Measurements from ENCODE around the gene CLMN.

The CLMN gene

GRCh38 chr14:95318399-95319311 is 1.1 kb downstream of the CLMN start:
- DNase-seq, result no peak

GRCh38 chr14:95317817-95318343 is 1.8 kb downstream of the CLMN start:
- DNase-seq, result no peak

GRCh38 chr14:95316821-95317220 is 2.9 kb downstream of the CLMN start:
- no peak for DNase-seq

- no peak for DNase-seq
These were observed 4.1 kb downstream of the CLMN start for GRCh38 chr14:95315579-95315978.

- no peak for DNase-seq
These were observed 4.6 kb downstream of the CLMN start for GRCh38 chr14:95315156-95315555.

- DNase-seq, result no peak
These were observed 5.1 kb downstream of the CLMN start for GRCh38 chr14:95314609-95315008.

- no peak for DNase-seq
These were observed 6.0 kb downstream of the CLMN start for GRCh38 chr14:95313707-95314106.

GRCh38 chr14:95313190-95313589 is 6.5 kb downstream of the CLMN start:
- no peak for DNase-seq

- no peak for DNase-seq
These were observed 7.4 kb downstream of the CLMN start for GRCh38 chr14:95312311-95312710.

GRCh38 chr14:95311752-95312151 is 8.0 kb downstream of the CLMN start:
- DNase-seq, result no peak

GRCh38 chr14:95310635-95311380 is 8.9 kb downstream of the CLMN start:
- DNase-seq, result no peak

- no peak for DNase-seq
These were observed 10.3 kb downstream of the CLMN start for GRCh38 chr14:95309261-95310051.

GRCh38 chr14:95308073-95308472 is 11.6 kb downstream of the CLMN start:
- DNase-seq, result no peak

- no peak for DNase-seq
These were observed 12.2 kb downstream of the CLMN start for GRCh38 chr14:95307402-95308041.

GRCh38 chr14:95305940-95306339 is 13.8 kb downstream of the CLMN start:
- no peak for DNase-seq

GRCh38 chr14:95305145-95305544 is 14.6 kb downstream of the CLMN start:
- DNase-seq, result no peak

- no peak for DNase-seq
These were observed 15.4 kb downstream of the CLMN start for GRCh38 chr14:95304342-95304741.

GRCh38 chr14:95303552-95303951 is 16.2 kb downstream of the CLMN start:
- no peak for DNase-seq

GRCh38 chr14:95302667-95303506 is 16.8 kb downstream of the CLMN start:
- DNase-seq, result no peak

- no peak for DNase-seq
These were observed 18.1 kb downstream of the CLMN start for GRCh38 chr14:95301527-95302187.
